Measurements from ENCODE around the gene UNC119.

DNA sequence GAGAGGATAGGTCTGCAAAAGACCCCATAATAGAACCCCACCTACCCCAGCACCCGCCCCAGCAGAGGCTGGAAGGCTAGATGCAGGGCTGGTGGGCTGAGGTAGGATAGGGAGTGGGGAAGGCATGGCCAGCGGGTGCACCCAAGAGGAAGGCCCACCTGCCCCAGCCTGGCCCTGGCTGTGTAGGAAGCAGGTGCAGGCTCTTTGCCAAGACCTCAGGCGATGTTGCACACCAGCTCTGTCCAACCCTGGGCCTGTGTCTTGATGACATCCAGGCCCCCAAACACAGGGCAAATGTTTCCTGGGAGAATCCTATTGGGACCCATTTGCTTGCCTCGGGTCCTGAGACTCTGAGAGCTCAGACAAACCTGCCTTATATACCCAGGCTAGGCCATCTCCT, 12.2 kb downstream of the UNC119 start:
- TF ChIP-seq, protein P1, sequence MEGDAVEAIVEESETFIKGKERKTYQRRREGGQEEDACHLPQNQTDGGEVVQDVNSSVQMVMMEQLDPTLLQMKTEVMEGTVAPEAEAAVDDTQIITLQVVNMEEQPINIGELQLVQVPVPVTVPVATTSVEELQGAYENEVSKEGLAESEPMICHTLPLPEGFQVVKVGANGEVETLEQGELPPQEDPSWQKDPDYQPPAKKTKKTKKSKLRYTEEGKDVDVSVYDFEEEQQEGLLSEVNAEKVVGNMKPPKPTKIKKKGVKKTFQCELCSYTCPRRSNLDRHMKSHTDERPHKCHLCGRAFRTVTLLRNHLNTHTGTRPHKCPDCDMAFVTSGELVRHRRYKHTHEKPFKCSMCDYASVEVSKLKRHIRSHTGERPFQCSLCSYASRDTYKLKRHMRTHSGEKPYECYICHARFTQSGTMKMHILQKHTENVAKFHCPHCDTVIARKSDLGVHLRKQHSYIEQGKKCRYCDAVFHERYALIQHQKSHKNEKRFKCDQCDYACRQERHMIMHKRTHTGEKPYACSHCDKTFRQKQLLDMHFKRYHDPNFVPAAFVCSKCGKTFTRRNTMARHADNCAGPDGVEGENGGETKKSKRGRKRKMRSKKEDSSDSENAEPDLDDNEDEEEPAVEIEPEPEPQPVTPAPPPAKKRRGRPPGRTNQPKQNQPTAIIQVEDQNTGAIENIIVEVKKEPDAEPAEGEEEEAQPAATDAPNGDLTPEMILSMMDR (IDR thresholded peaks at IDR 0.05; ENCODE audit: low read length), result no peak
- TF ChIP-seq EZH2 (IDR thresholded peaks at IDR 0.05; ENCODE audit: borderline replicate concordance, low read length), result no peak

Measured in OCI-LY1 (cell line).